MCF 10A (cell line): Measurements from ENCODE around the gene ARHGAP1. TPM values are rescaled to one million over a fixed set of nuclear protein-coding genes. Genes with fewer than 3 reads are reported as not detected.
A peak's percentile ranks its signal among the peaks of the same experiment; 100 is the strongest.
"Not testable (repeated sequence)": the region's sequence is repeated elsewhere in the genome, so short reads cannot be mapped to it uniquely, and the experiment has no call there.

ENCODE experiments used
- BruUV-seq: library from RNA; stranded (reverse); fragments of 400-500 nt; replicated peaks from 2 replicates; lab custom pipeline; 2021; lab: Mats Ljungman, UMichigan
- CTCF ChIA-PET: fragments of 300-600 bp; sonication (Branson Sonifier 250); formaldehyde crosslinking; extraction: SDS; loops from one replicate; lab custom pipeline; 2021; ENCODE audit warnings: antibody characterized with exemption, inconsistent platforms; lab: Yijun Ruan, JAX
- POLR2A ChIA-PET: fragments of 300-600, 350-650 bp; sonication (Branson Sonifier 250); formaldehyde crosslinking; extraction: SDS; loops from one replicate; lab custom pipeline; 2020; ENCODE audit warnings: antibody characterized with exemption, inconsistent platforms; lab: Yijun Ruan, JAX
- DNase-seq: peaks from one replicate; pipeline ENCODE4 v3.0.0-alpha.2; 2018; ENCODE audit not compliant: unreplicated experiment
- H3K27ac Mint-ChIP-seq: one replicate; pipeline ENCODE4 v1.8.0; 2022; ENCODE audit warnings: mild to moderate bottlenecking, low read depth, mixed read lengths; ENCODE audit not compliant: unreplicated experiment
- H3K27me3 Mint-ChIP-seq: one replicate; pipeline ENCODE4 v1.8.0; 2022; ENCODE audit warnings: mixed read lengths; ENCODE audit not compliant: insufficient read depth, unreplicated experiment
- H3K36me3 Mint-ChIP-seq: one replicate; pipeline ENCODE4 v1.8.0; 2022; ENCODE audit warnings: mild to moderate bottlenecking, moderate library complexity, mixed read lengths; ENCODE audit not compliant: insufficient read depth, unreplicated experiment
- H3K4me1 Mint-ChIP-seq: one replicate; pipeline ENCODE4 v1.8.0; 2022; ENCODE audit warnings: mixed read lengths; ENCODE audit not compliant: insufficient read depth, unreplicated experiment
- H3K4me3 Mint-ChIP-seq: one replicate; pipeline ENCODE4 v1.8.0; 2022; ENCODE audit warnings: mild to moderate bottlenecking, moderate library complexity, mixed read lengths; ENCODE audit not compliant: unreplicated experiment
- H3K9me3 Mint-ChIP-seq: one replicate; pipeline ENCODE4 v1.8.0; 2022; ENCODE audit warnings: mixed read lengths; ENCODE audit not compliant: unreplicated experiment
- intact Hi-C: fragments of 100-400 bp; cut with micrococcal nuclease; formaldehyde crosslinking; loops from 2 replicates; pipeline ENCODE4 v1.14.1; 2022
- total RNA-seq: library from RNA; stranded (reverse); gene quantifications from 2 replicates; pipeline ENCODE4 v1.2.3, GENCODE V29; 2022
- TF ChIP-seq, protein P1 (sequence below): fragments of 200-600 bp; IDR thresholded peaks from one replicate; pipeline ENCODE4 v1.8.0; 2022; ENCODE audit warnings: antibody characterized with exemption, mild to moderate bottlenecking; ENCODE audit not compliant: unreplicated experiment

The ARHGAP1 gene
- total RNA-seq, 1 experiment from 2014 or later = 61.0 TPM

DNA sequence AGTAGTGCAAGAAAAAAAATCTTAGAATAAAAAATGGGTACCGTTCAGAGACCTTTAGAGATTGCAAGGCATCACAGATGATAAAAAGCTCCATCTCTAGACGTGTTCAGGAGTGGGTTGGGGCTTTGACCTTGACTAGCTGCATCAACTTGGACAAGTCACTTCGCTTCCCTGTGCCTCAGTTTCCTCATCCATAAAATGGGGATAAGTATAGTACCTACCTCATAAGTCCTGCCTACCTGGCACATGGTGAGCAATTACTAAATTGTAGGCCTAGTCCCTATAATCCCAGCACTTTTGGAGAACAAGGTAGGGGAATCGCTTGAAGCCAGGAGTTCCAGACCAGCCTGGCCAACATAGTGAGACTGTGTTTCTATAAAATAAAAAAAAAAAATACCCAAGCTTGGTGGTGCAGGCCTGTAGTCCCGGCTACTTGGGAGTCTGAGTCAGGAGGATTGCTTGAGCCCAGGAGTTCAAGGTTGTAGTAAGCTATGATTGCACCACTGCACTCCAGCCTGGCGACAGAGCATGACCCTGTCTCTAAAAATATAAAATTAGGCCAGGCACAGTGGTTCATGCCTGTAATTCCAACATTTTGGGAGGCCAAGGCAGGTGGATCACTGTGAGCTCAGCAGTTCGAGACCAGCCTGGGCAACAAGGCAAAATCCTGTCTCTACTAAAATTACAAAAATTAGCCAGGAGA is 12.6 kb upstream of the ARHGAP1 start:
- no peaks in the 10 kb centered on the region for H3K4me1 Mint-ChIP-seq
- intact Hi-C loops = no loop called here
- H3K27me3 Mint-ChIP-seq = no peaks in the 10 kb centered on the region
- BruUV-seq = no TSS peak
- H3K9me3 Mint-ChIP-seq = no peaks in the 10 kb centered on the region
- TF ChIP-seq, protein P1, sequence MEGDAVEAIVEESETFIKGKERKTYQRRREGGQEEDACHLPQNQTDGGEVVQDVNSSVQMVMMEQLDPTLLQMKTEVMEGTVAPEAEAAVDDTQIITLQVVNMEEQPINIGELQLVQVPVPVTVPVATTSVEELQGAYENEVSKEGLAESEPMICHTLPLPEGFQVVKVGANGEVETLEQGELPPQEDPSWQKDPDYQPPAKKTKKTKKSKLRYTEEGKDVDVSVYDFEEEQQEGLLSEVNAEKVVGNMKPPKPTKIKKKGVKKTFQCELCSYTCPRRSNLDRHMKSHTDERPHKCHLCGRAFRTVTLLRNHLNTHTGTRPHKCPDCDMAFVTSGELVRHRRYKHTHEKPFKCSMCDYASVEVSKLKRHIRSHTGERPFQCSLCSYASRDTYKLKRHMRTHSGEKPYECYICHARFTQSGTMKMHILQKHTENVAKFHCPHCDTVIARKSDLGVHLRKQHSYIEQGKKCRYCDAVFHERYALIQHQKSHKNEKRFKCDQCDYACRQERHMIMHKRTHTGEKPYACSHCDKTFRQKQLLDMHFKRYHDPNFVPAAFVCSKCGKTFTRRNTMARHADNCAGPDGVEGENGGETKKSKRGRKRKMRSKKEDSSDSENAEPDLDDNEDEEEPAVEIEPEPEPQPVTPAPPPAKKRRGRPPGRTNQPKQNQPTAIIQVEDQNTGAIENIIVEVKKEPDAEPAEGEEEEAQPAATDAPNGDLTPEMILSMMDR = no peak
- no peak for DNase-seq
- peaks cover 8% of the 10 kb centered on the region for H3K36me3 Mint-ChIP-seq
- H3K27ac Mint-ChIP-seq = no peak overlapping the region
- CTCF ChIA-PET = no interaction called here
- no peak overlapping the region for H3K4me3 Mint-ChIP-seq
- POLR2A ChIA-PET = interaction anchor here (0.6 to 4.0 kb wide), 2 partner anchors 13 to 38 kb away, joined by 3 to 23 read pairs; partner anchors contain the start of genes ARHGAP1 and ZNF408

DNA sequence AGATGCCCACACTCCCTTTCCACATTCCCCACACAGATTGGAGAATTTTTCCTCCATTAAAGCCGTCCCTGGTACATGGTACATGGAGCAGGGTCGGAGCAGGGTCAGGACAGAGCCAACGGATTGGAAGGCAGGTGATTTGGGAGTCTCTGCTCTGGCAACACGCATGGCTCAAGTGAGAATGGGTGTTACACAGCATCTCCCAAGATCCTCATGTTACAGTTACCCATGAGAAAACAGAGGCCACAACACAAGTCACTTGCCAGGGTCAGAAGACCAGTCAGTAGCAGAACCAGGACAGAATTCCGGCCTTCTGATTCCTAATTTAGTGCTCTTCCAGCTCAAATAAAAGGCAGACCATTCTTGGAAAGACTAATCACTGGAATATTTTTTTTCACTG is 10.9 kb upstream of the ARHGAP1 start:
- Mint-ChIP-seq H3K9me3 (no peaks in the 10 kb centered on the region), H3K27me3 (no peaks in the 10 kb centered on the region), H3K27ac (no peak overlapping the region), H3K4me1 (no peaks in the 10 kb centered on the region), H3K36me3 (peaks cover 11% of the 10 kb centered on the region), H3K4me3 (no peak overlapping the region)
- TF ChIP-seq, protein P1 = no peak
- CTCF ChIA-PET = interaction anchor here (0.6 to 0.7 kb wide), 2 partner anchors 93 to 610 kb away, joined by 3 read pairs; no protein-coding TSS in a partner anchor
- DNase-seq = no peak
- POLR2A ChIA-PET = interaction anchor here (0.9 to 4.0 kb wide), 2 partner anchors 11 to 738 kb away, joined by 3 to 23 read pairs; partner anchors contain the start of genes ARHGAP1, RAPSN and ZNF408
- BruUV-seq = no TSS peak
- intact Hi-C loops = no loop called here

DNA sequence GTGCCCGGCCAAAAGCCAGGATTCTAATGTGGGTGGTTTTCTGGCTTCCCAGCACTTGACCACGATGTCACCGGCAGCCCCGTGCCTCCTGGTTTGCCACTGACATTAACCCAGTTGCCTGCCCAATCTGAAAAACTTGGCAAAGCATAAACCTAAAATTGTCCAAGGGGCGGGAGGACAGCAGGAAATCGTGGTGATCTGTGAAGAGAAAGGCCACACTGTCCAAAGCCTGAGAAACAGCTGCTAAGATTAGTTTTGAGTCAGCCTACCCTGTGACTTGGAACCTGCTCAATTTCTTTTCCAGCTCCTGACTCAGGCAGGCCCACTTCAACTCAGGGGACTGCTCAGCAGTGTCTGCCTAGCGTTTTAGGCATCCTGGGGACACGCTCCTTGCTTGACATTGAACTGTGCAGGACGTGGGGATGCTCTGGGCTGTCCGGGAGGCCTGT is 10.4 kb upstream of the ARHGAP1 start:
- POLR2A ChIA-PET = interaction anchor here (0.6 to 4.0 kb wide), 3 partner anchors 10 to 1005 kb away, joined by 3 to 23 read pairs (median 3); partner anchors contain the start of genes ARHGAP1, RAPSN and ZNF408
- no peak overlapping the region for H3K4me3 Mint-ChIP-seq
- H3K4me1 Mint-ChIP-seq = no peaks in the 10 kb centered on the region
- CTCF ChIA-PET = interaction anchor here (0.6 to 0.7 kb wide), 2 partner anchors 92 to 610 kb away, joined by 3 read pairs; no protein-coding TSS in a partner anchor
- intact Hi-C loops = no loop called here
- H3K27ac Mint-ChIP-seq = no peak overlapping the region
- DNase-seq = peak; percentile 31
- no peaks in the 10 kb centered on the region for H3K9me3 Mint-ChIP-seq
- BruUV-seq = no TSS peak
- peaks cover 15% of the 10 kb centered on the region for H3K36me3 Mint-ChIP-seq
- TF ChIP-seq, protein P1 = no peak
- H3K27me3 Mint-ChIP-seq = no peaks in the 10 kb centered on the region

- POLR2A ChIA-PET = interaction anchor here (0.6 kb wide), 1 partner anchor 849 kb away, joined by 3 read pairs; no protein-coding TSS in a partner anchor
- H3K9me3 Mint-ChIP-seq, BruUV-seq, intact Hi-C loops, CTCF ChIA-PET, H3K4me1 Mint-ChIP-seq, H3K27me3 Mint-ChIP-seq, H3K4me3 Mint-ChIP-seq, DNase-seq, H3K27ac Mint-ChIP-seq: not testable (repeated sequence)
- peaks cover 26% of the 10 kb centered on the region for H3K36me3 Mint-ChIP-seq
Measured at GRCh38 chr11:46709351-46709750, 8.9 kb upstream of the ARHGAP1 start.
